ENCODE data around the gene PARVA.
"Not testable (repeated sequence)": the region's sequence is repeated elsewhere in the genome, so short reads cannot be mapped to it uniquely, and the experiment has no call there.

The PARVA gene, protein sequence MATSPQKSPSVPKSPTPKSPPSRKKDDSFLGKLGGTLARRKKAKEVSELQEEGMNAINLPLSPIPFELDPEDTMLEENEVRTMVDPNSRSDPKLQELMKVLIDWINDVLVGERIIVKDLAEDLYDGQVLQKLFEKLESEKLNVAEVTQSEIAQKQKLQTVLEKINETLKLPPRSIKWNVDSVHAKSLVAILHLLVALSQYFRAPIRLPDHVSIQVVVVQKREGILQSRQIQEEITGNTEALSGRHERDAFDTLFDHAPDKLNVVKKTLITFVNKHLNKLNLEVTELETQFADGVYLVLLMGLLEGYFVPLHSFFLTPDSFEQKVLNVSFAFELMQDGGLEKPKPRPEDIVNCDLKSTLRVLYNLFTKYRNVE

DNA sequence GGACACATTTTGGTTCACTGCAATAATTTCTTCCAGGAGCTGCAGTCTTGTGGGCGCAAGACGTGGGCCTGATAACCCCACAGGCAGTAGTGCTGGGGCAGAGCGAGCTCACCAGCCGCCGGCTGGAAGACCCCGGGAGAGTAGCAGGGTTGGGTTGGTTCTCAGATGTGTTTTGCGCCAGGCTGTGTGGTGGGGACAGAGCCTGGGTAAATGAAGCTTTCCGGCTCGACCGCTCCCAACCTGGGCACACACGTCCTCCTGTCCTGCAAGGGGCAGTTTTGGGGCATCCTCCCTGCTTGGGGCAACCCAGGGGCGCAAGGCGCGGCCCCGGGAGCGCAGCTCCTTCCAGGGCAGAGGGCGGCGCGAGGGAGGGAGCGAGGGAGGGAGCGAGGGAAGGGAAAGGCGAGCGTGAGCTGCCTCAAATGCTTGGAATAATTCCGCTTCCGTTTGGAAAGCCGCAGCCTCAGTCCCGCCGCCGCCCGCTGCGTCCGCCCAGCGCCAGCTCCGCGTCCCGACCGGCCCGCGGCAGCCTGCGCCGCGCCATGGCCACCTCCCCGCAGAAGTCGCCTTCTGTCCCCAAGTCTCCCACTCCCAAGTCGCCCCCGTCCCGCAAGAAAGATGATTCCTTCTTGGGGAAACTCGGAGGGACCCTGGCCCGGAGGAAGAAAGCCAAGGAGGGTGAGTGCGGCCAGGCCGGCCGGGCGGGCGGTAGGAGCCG, at the start of gene PARVA:
Gene PARVA, plus strand, starts transcription at position 466 of the 718 bp plus-strand sequence. Its CDS starts 77 bp downstream, at position 543.
- Mint-ChIP-seq H3K27me3 (ENCODE audit: low read depth) (peaks cover 77% of the 10 kb centered on the region), H3K9me3 (peaks cover 8% of the 10 kb centered on the region), H3K36me3 (ENCODE audit: low read depth) (no peaks in the 10 kb centered on the region), H3K27ac (no peak within 1 kb of the TSS), H3K4me3 (peak within 1 kb of the TSS; percentile 67), H3K4me1 (ENCODE audit: low read depth) (peaks cover 3% of the 10 kb centered on the region)

DNA sequence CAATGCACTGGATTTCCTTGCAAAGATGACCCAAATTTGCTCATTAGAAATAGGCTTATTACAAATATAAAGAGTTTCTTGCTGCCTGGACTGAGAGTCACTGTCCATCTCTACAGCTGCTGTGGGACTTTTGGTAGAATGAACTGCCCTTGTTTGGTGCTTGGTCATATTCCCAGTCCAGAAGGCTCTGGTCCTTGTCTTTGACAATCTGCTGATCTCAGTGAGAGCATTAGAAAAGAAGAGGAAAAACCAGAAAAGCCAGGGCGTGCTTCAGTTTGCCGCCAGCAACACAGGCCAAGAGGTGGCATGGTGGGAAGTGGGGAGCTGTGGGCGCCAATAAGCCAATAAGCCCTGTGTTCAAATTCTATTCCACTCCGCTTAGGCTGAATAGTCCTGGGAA, 48.2 kb upstream of the PARVA start:
- Mint-ChIP-seq H3K4me1 (ENCODE audit: low read depth) (peaks cover 6% of the 10 kb centered on the region), H3K27me3 (ENCODE audit: low read depth) (no peaks in the 10 kb centered on the region), H3K36me3 (ENCODE audit: low read depth) (peaks cover 3% of the 10 kb centered on the region), H3K4me3 (no peak overlapping the region), H3K27ac (no peak overlapping the region), H3K9me3 (no peaks in the 10 kb centered on the region)

DNA sequence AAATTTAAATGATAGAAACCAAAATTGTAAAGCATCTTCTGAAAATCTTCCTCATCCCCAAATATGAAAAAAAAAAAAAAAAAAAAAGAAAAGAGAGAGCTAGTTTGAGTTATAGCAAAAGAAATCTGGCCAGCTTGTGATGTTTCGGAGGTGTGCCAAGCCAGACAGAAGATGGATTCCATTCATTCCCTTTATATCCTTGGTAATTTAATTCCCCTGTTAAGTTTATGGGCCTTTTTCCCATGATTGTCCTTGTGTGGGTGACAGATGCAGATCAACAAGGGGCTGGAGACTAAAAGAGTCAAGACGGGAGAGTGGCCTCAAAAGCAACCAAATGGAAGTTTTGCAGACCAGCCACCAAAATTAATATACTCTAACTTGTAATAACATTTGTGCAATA, 47.6 kb upstream of the PARVA start:
- peaks cover 6% of the 10 kb centered on the region for H3K4me1 Mint-ChIP-seq (ENCODE audit: low read depth)
- no peaks in the 10 kb centered on the region for H3K27me3 Mint-ChIP-seq (ENCODE audit: low read depth)
- H3K36me3 Mint-ChIP-seq (ENCODE audit: low read depth), result peaks cover 3% of the 10 kb centered on the region
- no peak overlapping the region for H3K27ac Mint-ChIP-seq
- no peak overlapping the region for H3K4me3 Mint-ChIP-seq
- H3K9me3 Mint-ChIP-seq, result no peaks in the 10 kb centered on the region

DNA sequence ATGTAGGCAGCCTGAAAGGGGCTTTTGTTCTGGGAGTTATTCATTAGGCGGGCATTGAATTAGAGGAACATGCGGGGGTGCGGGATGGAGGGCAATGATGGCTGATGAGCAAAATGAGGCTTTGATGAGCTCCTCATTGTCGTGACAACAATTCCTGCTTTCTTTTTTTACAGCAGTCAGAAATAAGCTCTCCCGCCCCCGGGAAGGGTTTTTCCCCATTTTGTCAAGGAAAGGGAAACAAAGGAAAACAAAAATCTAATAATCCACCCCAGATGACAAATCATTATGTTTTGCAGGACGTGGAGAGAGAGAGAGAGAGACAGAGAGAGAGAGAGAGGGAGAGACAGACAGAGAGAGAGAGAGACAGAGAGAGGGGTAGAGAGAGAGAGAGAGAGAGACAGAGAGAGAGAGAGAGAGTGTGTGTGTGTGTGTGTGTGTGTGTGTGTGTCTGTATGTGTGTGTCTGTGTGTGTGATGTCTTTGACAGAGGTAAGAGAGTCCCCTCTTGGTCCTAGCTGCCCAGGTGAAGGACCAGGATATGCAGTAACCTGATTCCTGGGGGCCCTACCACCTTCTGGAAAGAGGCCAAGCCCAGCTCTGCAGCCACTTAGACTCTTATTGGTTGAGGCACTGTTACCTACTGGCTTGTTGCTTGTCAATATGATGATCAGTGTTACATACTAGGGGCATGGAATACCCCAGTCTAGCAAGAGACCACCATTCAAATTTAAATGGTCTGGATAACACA, 46.7 kb upstream of the PARVA start:
- Mint-ChIP-seq H3K4me1 (ENCODE audit: low read depth) (peaks cover 6% of the 10 kb centered on the region), H3K27me3 (ENCODE audit: low read depth) (peaks cover under 1% of the 10 kb centered on the region), H3K36me3 (ENCODE audit: low read depth) (peaks cover 3% of the 10 kb centered on the region), H3K4me3 (no peak overlapping the region), H3K9me3 (peaks cover under 1% of the 10 kb centered on the region), H3K27ac (no peak overlapping the region)

DNA sequence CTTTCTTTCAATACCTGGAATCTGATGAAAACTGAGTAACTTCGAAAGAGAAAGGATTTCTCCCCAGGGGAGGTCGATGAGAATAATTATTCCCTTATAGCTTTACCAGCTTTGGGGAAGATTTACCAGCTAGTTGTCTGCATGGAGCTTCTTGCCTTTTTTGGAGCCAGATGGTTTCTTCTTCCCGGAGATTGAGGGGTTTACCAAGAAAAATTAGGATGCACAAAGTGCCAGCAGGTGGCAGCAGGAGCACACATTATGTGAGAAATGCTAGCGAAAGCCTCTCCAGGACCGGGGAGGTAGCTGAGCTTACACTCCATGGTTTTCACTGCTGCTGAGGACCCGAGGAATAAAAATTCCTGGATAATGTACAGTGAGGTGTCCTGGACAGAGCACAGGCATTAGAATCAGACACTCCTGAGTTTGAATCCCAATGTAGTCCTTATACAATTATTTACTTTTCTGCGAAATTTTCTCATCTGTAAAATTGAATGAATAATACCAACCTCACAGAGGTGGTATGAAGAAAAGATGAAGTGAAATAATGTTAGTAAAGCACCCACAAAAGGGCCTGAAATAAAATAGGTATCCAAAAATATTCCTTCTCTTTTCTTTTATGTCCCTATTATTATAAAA, 46.0 kb upstream of the PARVA start:
- Mint-ChIP-seq H3K9me3 (peaks cover 5% of the 10 kb centered on the region), H3K4me1 (ENCODE audit: low read depth) (peaks cover 6% of the 10 kb centered on the region), H3K27me3 (ENCODE audit: low read depth) (peaks cover 5% of the 10 kb centered on the region), H3K4me3 (no peak overlapping the region), H3K36me3 (ENCODE audit: low read depth) (peaks cover 3% of the 10 kb centered on the region), H3K27ac (no peak overlapping the region)

DNA sequence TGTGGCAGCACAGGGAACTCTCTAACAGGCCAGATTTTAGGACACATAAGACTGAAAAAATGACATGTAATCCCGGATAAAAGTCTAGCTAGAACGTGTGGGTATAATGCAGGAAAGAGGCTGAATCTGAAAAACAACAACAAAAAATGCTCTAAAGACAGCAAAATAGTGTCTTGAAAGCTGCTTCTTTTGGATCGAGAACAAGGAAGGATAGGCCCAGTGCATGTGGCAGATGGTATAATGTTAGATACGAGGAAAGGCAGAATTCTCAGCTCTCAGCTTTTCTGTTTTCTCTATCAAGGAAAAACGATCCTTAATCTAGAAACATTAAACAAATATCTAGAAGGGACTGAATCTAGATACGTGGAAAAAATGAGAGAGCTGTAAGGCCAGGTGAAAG, 33.8 kb upstream of the PARVA start:
- no peaks in the 10 kb centered on the region for H3K36me3 Mint-ChIP-seq (ENCODE audit: low read depth)
- no peaks in the 10 kb centered on the region for H3K27me3 Mint-ChIP-seq (ENCODE audit: low read depth)
- H3K27ac Mint-ChIP-seq, result no peak overlapping the region
- no peaks in the 10 kb centered on the region for H3K4me1 Mint-ChIP-seq (ENCODE audit: low read depth)
- peaks cover 5% of the 10 kb centered on the region for H3K9me3 Mint-ChIP-seq
- no peak overlapping the region for H3K4me3 Mint-ChIP-seq

DNA sequence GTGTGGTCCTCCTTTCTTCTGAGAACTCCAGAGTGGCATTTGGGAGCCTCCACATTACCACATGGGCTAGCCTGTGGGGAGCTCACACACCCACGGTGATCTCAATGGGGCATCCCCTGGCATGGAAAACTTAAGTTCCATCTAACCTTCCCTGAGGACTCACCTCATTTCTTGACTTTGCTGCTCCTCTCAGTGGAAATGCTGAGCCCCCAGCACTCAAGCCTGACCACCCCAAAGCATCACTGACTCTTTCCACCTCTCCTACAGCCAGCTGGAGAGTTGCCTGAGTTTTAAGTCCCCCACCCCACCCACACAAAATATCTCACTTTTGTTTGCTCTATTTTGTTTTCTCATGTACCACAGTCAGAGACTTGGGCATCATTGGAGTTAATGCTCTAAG, 23.8 kb upstream of the PARVA start:
- H3K9me3 Mint-ChIP-seq, result no peaks in the 10 kb centered on the region
- H3K4me1 Mint-ChIP-seq (ENCODE audit: low read depth), result peaks cover 26% of the 10 kb centered on the region
- no peak overlapping the region for H3K4me3 Mint-ChIP-seq
- H3K36me3 Mint-ChIP-seq (ENCODE audit: low read depth), result peaks cover 15% of the 10 kb centered on the region
- no peaks in the 10 kb centered on the region for H3K27me3 Mint-ChIP-seq (ENCODE audit: low read depth)
- no peak overlapping the region for H3K27ac Mint-ChIP-seq

DNA sequence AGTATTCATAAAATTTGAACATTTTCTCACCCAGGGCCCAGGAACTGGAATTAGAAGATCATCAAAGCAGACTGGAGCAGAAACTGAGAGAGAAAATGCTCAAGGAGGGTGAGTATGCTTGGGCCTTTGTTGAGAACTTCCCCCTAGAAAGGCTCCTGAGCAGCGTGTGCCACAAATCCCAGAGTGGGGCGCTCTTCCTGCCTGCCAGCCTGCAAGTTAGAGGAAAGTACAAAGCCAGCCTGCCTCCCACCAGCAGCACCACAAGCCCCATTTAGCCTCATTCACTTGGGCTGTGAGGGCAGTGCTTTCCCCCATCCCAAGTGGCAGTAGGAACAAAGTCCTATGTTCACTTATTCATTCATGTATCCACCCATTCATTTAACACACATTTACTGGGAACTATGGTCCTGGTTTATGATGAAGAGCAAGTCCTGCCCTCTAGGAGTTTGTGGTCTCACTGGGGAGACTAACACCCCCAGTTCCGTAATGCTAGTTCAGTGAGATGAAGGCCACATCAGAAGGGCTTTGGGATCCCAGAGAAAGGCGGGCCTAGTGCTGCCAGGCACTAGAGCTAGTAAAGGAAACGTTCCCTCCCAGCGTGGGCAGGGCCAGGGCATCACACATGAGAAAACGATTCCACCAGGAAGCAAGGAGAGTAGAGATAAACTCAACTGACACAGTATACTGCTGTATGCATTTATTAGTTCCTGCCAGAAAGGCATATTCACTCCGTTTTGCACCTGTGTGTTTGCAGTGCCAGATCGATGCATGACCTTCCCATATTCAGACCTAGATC, 22.4 kb upstream of the PARVA start:
- Mint-ChIP-seq H3K36me3 (ENCODE audit: low read depth) (peaks cover 15% of the 10 kb centered on the region), H3K27ac (no peak overlapping the region), H3K9me3 (no peaks in the 10 kb centered on the region), H3K4me1 (ENCODE audit: low read depth) (peaks cover 26% of the 10 kb centered on the region), H3K27me3 (ENCODE audit: low read depth) (no peaks in the 10 kb centered on the region), H3K4me3 (no peak overlapping the region)

DNA sequence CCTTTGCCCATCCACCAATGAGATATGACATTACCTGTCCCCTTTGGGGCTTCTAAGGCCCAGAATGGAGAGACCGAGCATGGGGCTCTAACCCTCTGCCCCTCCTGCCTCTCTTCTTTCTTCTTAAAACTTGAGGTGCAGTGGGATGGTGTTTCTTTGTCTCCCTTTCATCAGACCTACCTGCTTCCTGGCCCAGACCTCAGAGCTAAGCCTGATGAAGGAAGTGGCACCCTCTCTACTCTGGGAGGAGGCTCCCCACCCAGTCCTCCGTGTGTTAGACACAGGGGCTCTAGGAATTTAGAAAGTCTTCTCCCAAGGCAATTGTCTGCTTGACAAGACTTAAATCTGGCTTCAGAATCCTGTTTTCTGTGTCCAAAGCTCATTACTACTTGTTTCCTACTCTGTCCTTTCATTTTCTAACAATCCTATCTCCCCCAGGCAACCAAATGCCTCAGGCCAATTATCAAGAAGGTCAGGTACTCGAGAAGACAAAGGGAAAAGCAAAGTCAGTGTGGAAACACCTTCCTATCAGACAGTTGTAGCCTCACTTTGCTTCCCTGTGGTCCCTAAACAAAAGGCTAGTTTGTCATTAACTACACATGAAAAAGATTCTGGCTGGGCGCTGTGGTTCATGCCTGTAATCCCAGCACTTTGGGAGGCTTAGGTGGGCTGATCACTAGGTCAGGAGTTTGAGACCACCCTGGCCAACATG, 20.3 kb upstream of the PARVA start:
- Mint-ChIP-seq H3K27me3 (ENCODE audit: low read depth) (no peaks in the 10 kb centered on the region), H3K36me3 (ENCODE audit: low read depth) (peaks cover 15% of the 10 kb centered on the region), H3K4me1 (ENCODE audit: low read depth) (peaks cover 26% of the 10 kb centered on the region), H3K27ac (peak overlapping the region; percentile 80), H3K9me3 (no peaks in the 10 kb centered on the region), H3K4me3 (peak overlapping the region; percentile 33)

DNA sequence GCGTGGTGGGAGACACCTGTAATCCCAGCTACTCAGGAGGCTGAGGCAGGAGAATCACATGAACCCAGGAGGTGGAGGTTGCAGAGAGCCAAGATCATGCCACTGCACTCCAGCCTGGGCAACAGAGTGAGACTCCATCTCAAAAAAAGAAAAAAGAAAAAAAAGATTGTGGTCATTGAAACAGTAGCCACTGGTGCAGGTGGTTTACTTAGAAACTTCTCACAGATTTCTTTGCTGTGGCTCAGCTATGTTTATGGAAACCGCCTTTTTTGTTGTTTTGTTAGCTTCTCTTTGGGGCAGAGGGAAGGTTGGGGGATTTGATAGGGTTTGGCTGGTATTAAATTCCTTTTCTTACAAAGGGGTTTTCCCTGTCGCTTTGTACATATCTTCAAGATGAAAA, 19.7 kb upstream of the PARVA start:
- H3K36me3 Mint-ChIP-seq (ENCODE audit: low read depth), result peaks cover 15% of the 10 kb centered on the region
- not testable (repeated sequence) for H3K4me3 Mint-ChIP-seq; H3K27me3 Mint-ChIP-seq (ENCODE audit: low read depth); H3K9me3 Mint-ChIP-seq
- H3K4me1 Mint-ChIP-seq (ENCODE audit: low read depth), result peaks cover 29% of the 10 kb centered on the region
- peak overlapping the region; percentile 24 for H3K27ac Mint-ChIP-seq

DNA sequence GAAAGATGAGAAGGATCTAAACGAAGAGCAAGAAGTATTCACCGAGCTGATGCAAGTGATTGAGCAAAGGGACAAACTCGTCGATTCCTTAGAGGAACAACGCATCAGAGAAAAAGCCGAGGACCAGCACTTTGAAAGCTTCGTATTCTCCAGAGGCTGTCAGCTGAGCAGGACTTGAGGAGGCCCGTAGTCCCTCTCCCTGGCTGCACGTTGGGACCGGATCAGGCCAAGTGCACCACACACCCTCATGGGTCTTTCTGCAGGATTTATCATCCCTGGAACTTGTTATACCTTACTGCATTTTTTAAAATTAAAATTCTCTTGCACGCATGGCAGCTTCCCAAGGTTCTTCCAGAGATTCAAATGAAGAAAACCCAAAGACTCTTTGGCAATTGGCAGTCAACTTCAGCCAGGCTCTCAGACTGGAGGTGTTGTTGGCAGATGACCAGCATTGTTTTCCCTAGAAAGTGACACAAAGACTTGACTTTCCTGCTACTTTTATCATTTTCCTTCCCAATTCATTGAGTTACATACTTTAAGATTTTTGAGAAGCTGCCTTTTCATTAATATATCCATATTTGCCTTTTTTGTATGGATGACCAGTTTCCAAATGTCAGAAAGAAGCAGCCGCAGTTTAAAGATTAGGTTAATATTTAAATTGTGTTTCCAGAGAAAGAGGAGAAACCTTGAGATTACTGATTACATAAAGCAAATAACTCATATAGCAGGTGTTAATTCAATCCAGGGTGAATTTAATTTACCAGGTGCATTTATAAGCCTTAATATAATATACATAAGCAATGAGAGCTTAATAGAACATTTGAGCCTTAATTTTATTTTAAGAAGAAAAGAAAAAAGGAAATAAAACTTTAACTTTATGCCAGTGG, 18.8 kb upstream of the PARVA start:
- Mint-ChIP-seq H3K27me3 (ENCODE audit: low read depth) (no peaks in the 10 kb centered on the region), H3K4me1 (ENCODE audit: low read depth) (peaks cover 34% of the 10 kb centered on the region), H3K9me3 (no peaks in the 10 kb centered on the region), H3K27ac (no peak overlapping the region), H3K4me3 (no peak overlapping the region), H3K36me3 (ENCODE audit: low read depth) (peaks cover 12% of the 10 kb centered on the region)

DNA sequence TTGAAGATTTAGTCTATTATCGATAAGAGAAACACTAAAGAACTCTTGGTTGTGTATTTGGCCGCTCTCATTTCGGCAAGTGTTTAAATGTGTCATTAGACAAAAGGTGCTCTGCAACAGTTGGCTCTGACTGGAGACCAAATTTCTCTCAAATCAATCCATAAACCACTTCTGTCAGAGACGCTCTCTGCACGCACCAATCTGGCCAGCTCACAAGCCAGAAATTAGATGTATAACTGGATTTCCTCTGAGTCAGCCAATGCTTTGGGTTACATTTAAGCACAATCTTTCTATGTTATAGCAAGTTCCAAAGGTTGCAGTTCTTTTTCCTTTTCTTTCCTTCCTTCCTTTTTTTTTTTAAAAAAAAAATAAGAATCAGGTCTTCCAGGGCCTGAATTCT, 17.6 kb upstream of the PARVA start:
- Mint-ChIP-seq H3K9me3 (no peaks in the 10 kb centered on the region), H3K4me1 (ENCODE audit: low read depth) (peaks cover 34% of the 10 kb centered on the region), H3K27me3 (ENCODE audit: low read depth) (no peaks in the 10 kb centered on the region), H3K36me3 (ENCODE audit: low read depth) (peaks cover 8% of the 10 kb centered on the region), H3K27ac (no peak overlapping the region), H3K4me3 (no peak overlapping the region)

Measured in T-helper 1 cell treated with Interleukin-12 subunit alpha and Interleukin-12 subunit beta and Interleukin-4 antibody, amounts not matched to agents 30 μg/mL and 1 μg/mL, for 36 hours (primary cell).